HG03520 (cell line): ENCODE results near the gene CHPF.
A peak's percentile ranks its signal among the peaks of the same experiment; 100 is the strongest.

Experiments used
- ATAC-seq: cut with Tn5 transposase; IDR thresholded peaks from one replicate; pipeline ENCODE4 v1.9.1; 2021; ENCODE audit warnings: mild to moderate bottlenecking, moderate library complexity; ENCODE audit not compliant: unreplicated experiment

CHPF gene

DNA sequence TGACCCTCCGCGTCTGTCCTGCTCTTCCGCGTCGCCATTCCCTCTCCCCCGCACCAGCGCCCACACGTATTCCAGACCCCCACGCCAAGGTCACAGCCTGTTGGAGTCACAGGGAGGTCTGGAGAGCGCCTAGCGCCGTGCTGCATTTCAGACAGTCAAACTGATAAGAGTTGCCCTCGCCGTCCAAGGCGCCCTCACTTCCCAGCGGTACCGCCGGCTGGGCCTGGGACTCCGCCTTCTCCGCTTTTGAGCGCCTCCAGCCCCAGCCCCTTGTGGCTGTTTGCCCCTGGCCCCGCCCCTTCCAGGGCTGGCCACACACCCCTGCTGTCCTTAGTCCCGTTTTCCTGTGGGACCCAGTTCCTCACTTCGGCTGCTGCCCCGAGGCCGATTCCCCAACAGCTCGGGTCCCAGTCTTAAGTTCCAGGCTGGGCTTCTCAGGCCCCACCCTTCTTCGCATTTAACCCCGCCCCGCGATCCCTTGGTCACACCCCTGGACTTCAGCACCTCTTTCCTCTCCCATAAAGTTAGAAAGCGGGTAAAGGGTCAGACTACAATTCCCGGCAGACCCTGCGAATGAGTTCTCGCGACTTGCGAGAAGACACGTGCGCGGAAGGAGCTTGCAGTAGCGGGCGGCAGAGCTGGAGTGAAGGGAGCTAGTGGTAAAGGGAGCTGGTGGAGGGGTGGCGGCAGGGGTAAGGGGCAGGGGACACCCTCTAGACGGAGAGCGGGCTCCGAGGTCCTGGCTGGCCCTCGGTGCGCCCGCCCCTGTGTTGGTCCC lies 45.1 kb downstream of the CHPF start, which contains the start of gene GMPPA:
GMPPA (plus strand) TSS at position 612 of the 778 bp plus-strand sequence. CDS start 1,085 bp downstream, outside the sequence.
- ATAC-seq: peak; percentile 90

DNA sequence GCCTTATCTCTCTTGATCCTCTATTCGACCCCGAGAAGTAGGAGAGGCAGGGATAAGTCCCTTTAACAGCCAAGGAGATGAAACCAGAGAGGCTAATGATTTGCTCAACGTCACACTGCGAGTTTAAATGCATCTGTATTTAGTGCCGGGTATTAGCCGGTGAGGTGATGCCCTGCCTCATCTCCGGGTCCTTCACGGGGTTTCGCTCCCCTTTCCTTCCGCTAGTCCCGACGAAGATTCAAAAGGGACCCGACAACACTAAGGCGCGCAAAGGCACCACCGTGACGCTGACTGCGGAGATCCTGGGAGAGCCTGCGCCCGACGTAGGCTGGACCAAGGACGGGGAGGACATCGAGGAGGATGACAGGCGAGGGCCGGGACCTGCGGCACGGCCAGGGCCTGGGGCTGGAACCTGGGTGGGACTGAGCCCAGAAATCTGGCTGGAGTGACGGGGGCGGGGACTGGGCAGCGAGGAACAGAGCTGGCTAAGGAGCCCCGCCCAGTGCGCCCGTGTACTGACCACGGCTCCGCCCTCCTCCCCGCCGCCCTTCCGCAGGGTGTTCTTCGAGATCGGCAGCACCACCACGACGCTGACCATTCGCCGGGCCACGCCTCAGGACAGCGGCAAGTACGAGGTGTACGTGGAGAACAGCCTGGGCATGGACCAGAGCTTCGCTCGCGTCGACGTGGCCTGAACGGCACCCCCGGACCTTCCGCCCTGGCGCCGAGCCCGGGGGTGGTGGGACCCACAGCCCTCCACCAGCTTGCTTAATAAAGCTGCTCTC lies 45.9 kb downstream of the CHPF start:
- ATAC-seq: peak; percentile 6

- no peak for ATAC-seq
These were observed 46.6 kb downstream of the CHPF start for GRCh38 chr2:219496825-219497494.

DNA sequence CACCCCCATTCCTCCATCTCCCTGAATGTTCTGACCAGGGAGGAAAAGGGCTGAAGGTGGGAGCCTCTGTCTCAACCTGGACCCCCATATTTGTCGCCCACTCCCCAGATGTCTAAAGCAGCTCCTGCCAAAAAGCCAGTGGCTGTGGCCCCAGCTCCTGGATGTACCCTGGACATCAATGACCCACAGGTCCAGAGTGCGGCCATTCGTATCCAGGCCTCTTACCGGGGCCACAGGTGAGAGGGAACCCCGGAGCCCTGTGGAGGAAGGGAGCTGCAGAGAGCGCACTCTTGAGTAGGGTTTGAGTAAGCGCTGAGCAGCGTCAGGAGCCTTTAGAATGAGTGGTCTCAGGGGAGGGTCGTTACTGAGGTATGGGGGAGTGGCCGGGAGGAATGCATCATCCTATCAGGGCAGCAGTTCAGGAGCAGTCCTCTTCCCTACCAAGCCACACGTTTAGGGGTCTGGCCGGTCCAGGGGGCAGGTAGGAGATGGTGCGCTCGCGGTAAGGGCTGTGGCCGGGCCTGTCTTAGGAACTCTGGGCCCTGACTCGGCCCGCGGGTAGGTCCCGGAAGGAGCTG lies 47.3 kb downstream of the CHPF start:
- ATAC-seq: no peak

- peak; percentile 19 for ATAC-seq
These were observed 48.0 kb downstream of the CHPF start for GRCh38 chr2:219495531-219496122.

GRCh38 chr2:219494952-219495530 lies 48.6 kb downstream of the CHPF start:
- ATAC-seq: no peak

DNA sequence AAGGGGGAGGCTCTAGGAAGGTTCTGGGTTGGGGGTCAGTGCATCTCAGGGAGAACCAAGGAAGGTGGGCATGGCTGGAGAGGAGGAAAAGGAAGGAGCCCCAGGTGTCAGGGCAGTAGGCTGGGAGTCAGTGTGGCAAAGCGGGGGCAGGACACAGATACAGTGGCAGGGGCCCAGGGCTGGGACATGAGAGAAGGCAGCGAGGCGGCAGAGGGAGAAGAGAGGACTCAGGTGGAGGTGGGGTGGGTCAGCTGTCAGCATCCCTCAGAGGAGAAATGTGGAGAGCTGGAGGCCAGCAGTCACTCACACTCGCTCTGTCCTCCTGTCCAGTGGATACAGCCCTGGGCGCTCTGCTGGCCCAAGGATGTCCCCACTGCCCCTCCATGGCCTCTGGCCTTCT lies 50.5 kb downstream of the CHPF start:
- no peak for ATAC-seq

DNA sequence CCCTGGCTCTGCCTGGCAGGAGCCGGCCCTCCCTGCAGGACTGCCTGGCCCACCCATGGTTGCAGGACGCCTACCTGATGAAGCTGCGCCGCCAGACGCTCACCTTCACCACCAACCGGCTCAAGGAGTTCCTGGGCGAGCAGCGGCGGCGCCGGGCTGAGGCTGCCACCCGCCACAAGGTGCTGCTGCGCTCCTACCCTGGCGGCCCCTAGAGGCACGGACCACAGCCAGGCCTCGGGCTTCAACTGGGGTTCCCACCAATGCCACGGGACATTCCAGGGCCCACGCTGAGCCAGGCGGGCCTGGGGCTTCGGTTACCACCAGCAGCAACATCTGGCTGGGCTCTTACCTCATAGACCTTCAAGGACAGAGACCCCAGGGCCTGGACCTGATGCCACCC lies 51.0 kb downstream of the CHPF start:
- no peak for ATAC-seq

GRCh38 chr2:219491278-219491963 lies 52.2 kb downstream of the CHPF start:
- no peak for ATAC-seq

DNA sequence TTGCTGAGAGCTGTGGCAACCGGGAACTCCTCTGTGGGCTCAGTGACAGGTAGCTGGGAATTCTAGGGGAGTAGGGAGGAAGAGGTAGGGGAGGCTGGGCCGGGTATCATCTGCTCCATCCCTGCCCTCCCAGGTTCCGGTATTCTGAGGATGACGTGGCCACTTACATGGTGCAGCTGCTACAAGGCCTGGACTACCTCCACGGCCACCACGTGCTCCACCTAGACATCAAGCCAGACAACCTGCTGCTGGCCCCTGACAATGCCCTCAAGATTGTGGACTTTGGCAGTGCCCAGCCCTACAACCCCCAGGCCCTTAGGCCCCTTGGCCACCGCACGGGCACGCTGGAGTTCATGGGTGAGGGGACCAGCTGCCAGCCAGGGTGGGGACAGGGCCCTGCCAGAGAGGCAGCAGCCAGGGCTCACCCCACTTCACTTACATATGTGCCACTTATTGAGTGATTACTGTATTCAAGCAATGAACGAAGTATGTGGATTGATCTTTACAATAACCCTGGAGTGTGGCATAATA lies 52.9 kb downstream of the CHPF start:
- ATAC-seq: no peak

- no peak for ATAC-seq
These were observed 53.4 kb downstream of the CHPF start for GRCh38 chr2:219490186-219490585.

- ATAC-seq: no peak
These were observed 54.3 kb downstream of the CHPF start for GRCh38 chr2:219489315-219489714.
